HepG2 (cell line): ENCODE measurements around the gene LMNA. TPM values are rescaled to one million over a fixed set of nuclear protein-coding genes. Genes with fewer than 3 reads are reported as not detected.

Source experiments
- ATAC-seq: fragments of 200-7000 bp; cut with Tn5 transposase; 3 replicates; pipeline ENCODE4 v1.9.1; 2020; ENCODE audit warnings: mild to moderate bottlenecking, moderate library complexity
- BruUV-seq: library from RNA; stranded (reverse); fragments of 400-500 nt; replicated peaks from 2 replicates; lab custom pipeline; 2021; lab: Mats Ljungman, UMichigan
- CTCF ChIA-PET: fragments of 300-600 bp; formaldehyde crosslinking; extraction: SDS; loops from one replicate; lab custom pipeline; 2021; ENCODE audit warnings: low total read pairs, inconsistent platforms, low intra/inter-chr PET ratio; lab: Yijun Ruan, JAX
- POLR2A ChIA-PET: fragments of 350-600 bp; sonication (Branson Sonifier 250); formaldehyde crosslinking; loops from one replicate; lab custom pipeline; 2020; ENCODE audit warnings: antibody characterized with exemption, inconsistent platforms; lab: Yijun Ruan, JAX
- DNase-seq: peaks from one replicate; pipeline ENCODE4 v3.0.0-alpha.2; 2015; ENCODE audit warnings: low spot score
- FAIRE-seq: peaks from 3 replicates; lab custom pipeline; 2011; peaks lifted over from hg19 to GRCh38; lab: Jason Lieb, UNC
- H2AFZ ChIP-seq: one replicate; pipeline ENCODE4 v1.6.1; 2011; ENCODE audit warnings: low read length, inconsistent platforms
- H3K27ac ChIP-seq: fragments of 300-600 bp; 3 replicates; pipeline ENCODE4 v1.8.0; 2011; ENCODE audit warnings: mixed run types, mild to moderate bottlenecking, mixed read lengths, low read length, inconsistent platforms; ENCODE audit not compliant: insufficient read depth; ENCODE audit errors: extremely low read length
- H3K27me3 ChIP-seq, 2 experiments: fragments of 200-600 bp in 1 of 2; 2 replicates in 1 of 2; 3 replicates in 1 of 2; pipeline versions ENCODE4 v1.6.0 to v1.8.0; 2011; ENCODE audit warnings: low read length in 2 of 2, mild to moderate bottlenecking in 2 of 2, moderate library complexity in 2 of 2, inconsistent platforms in 1 of 2; ENCODE audit not compliant: insufficient read depth in 2 of 2, control insufficient read depth in 1 of 2
- H3K36me3 ChIP-seq, 2 experiments: fragments of 200-600 bp in 1 of 2; replicated peaks in 1 of 2; 2 replicates in 1 of 2; 3 replicates in 1 of 2; pipeline versions ENCODE4 v1.5.1 to v1.8.0; 2011; ENCODE audit warnings: low read length in 2 of 2, inconsistent platforms in 1 of 2; ENCODE audit not compliant: insufficient read depth in 2 of 2, control insufficient read depth in 1 of 2
- H3K4me1 ChIP-seq: 2 replicates; pipeline ENCODE4 v1.5.1; 2012; ENCODE audit warnings: low read length, inconsistent platforms; ENCODE audit not compliant: insufficient read depth
- H3K4me2 ChIP-seq: 2 replicates; pipeline ENCODE4 v1.6.0; 2011; ENCODE audit warnings: low read depth, low read length, inconsistent platforms
- H3K4me3 ChIP-seq, 3 experiments: fragments of 200-600 bp in 1 of 3; sonication (generic), shearing (Covaris generic) in 1 of 3; replicated peaks in 1 of 3; 2 replicates each; pipeline ENCODE4 v1.5.1; 2011 to 2016; ENCODE audit warnings: low read length in 3 of 3, inconsistent platforms in 2 of 3, low read depth in 2 of 3, mild to moderate bottlenecking in 2 of 3, control low read depth in 1 of 3, mixed read lengths in 1 of 3; ENCODE audit not compliant: insufficient read depth in 1 of 3
- H3K79me2 ChIP-seq: one replicate; pipeline ENCODE4 v1.6.1; 2011; ENCODE audit warnings: low read length, inconsistent platforms; ENCODE audit not compliant: insufficient read depth
- H3K9ac ChIP-seq: 2 replicates; pipeline ENCODE4 v1.6.0; 2011; ENCODE audit warnings: mild to moderate bottlenecking, low read depth, low read length, inconsistent platforms; ENCODE audit not compliant: insufficient read depth
- H3K9me3 ChIP-seq: 2 replicates; pipeline ENCODE4 v1.5.1; 2012; ENCODE audit warnings: mild to moderate bottlenecking, low read length
- H4K20me1 ChIP-seq: 2 replicates; pipeline ENCODE4 v1.6.0; 2011; ENCODE audit warnings: inconsistent platforms, mild to moderate bottlenecking, low read length, moderate library complexity; ENCODE audit not compliant: insufficient read depth
- ARHGAP35 ChIP-seq: sonication (generic); formaldehyde crosslinking; IDR thresholded peaks from 2 replicates; pipeline ENCODE4 v1.9.0; 2022; ENCODE audit warnings: mild to moderate bottlenecking, inconsistent platforms, moderate library complexity, missing genetic modification reagents, borderline replicate concordance
- KLF9 ChIP-seq: IDR thresholded peaks from 2 replicates; pipeline ENCODE4 v1.6.1; 2016; ENCODE audit warnings: low read depth
- POGZ ChIP-seq: sonication (generic); formaldehyde crosslinking; IDR thresholded peaks from 2 replicates; pipeline ENCODE4 v1.4.0; 2020; ENCODE audit warnings: mild to moderate bottlenecking, missing genetic modification reagents
- SP140L ChIP-seq: sonication (generic); formaldehyde crosslinking; IDR thresholded peaks from 2 replicates; pipeline ENCODE4 v1.4.0; 2020; ENCODE audit warnings: missing genetic modification reagents, borderline replicate concordance
- SSRP1 ChIP-seq: IDR thresholded peaks from 2 replicates; pipeline ENCODE4 v1.6.1; 2016; ENCODE audit warnings: control low read depth
- STAG1 ChIP-seq: sonication (generic); formaldehyde crosslinking; IDR thresholded peaks from 2 replicates; pipeline ENCODE4 v1.4.0; 2020; ENCODE audit warnings: missing genetic modification reagents
- TGIF2 ChIP-seq: IDR thresholded peaks from 2 replicates; pipeline ENCODE4 v1.6.1; 2016; ENCODE audit warnings: control low read depth, missing compliant biosample characterization
- XRCC5 ChIP-seq: fragments of 200-400 bp; formaldehyde crosslinking; optimal IDR thresholded peaks from 2 replicates; pipeline ENCODE3; 2017; ENCODE audit warnings: mild to moderate bottlenecking, low read length
- ZFAT ChIP-seq: sonication (generic); formaldehyde crosslinking; conservative IDR thresholded peaks from 2 replicates; pipeline ENCODE4 v1.8.1; 2023; ENCODE audit warnings: missing genetic modification reagents, inconsistent platforms
- ZNF34 ChIP-seq: sonication (generic); formaldehyde crosslinking; IDR thresholded peaks from 2 replicates; pipeline ENCODE4 v1.4.0; 2020; ENCODE audit warnings: mild to moderate bottlenecking, missing genetic modification reagents, borderline replicate concordance
- ZNF430 ChIP-seq: sonication (generic); formaldehyde crosslinking; IDR thresholded peaks from 2 replicates; pipeline ENCODE4 v1.9.0; 2021; ENCODE audit warnings: mild to moderate bottlenecking, missing genetic modification reagents
- ZNF484 ChIP-seq: sonication (generic); formaldehyde crosslinking; IDR thresholded peaks from 2 replicates; pipeline ENCODE4 v1.5.1; 2020; ENCODE audit warnings: mild to moderate bottlenecking, low read depth, missing genetic modification reagents, borderline replicate concordance
- ZNF747 ChIP-seq: sonication (generic); formaldehyde crosslinking; IDR thresholded peaks from 2 replicates; pipeline ENCODE4 v1.8.1; 2023; ENCODE audit warnings: missing genetic modification reagents, mild to moderate bottlenecking, borderline replicate concordance
- ZNF850 ChIP-seq: sonication (generic); formaldehyde crosslinking; conservative IDR thresholded peaks from 2 replicates; pipeline ENCODE4 v1.9.0; 2021; ENCODE audit warnings: mild to moderate bottlenecking, missing genetic modification reagents
- WGBS: methylation state at CpG from one replicate; pipeline ENCODE4 v1.1.6; 2017; ENCODE audit warnings: low lambda C conversion rate; 5-methylcytosine and 5-hydroxymethylcytosine counted together
- in situ Hi-C: cut with HindIII; loops from 2 replicates; pipeline ENCODE4 v1.10.0; 2017; ENCODE audit warnings: low pct_unique_long_range_greater_than_20kb; ENCODE audit not compliant: extremely low pct_ligation_motif_present
- intact Hi-C: fragments of 100-400 bp; cut with micrococcal nuclease; formaldehyde crosslinking; loops from one replicate; pipeline ENCODE4 v1.10.0; 2022; ENCODE audit not compliant: unreplicated experiment
- polyA plus RNA-seq, 8 experiments: library from polyadenylated mRNA; depleted of rRNA in 3 of 8; stranded (reverse) in 7 of 8; unstranded in 1 of 8; fragments of >200 nt; fragmentation: Illumina TruSeq in 4 of 8; extraction: Trizol in 4 of 8; gene quantifications; 2 replicates each; pipeline versions ENCODE4 v1.2.1 to v1.2.3, GENCODE V29; 2011 to 2016; ENCODE audit warnings: low read depth in 4 of 8, missing spikeins in 1 of 8, mixed read lengths in 1 of 8; ENCODE audit not compliant: insufficient read depth in 1 of 8
- total RNA-seq, 5 experiments: library from RNA; depleted of rRNA; stranded (reverse); fragments of >200 nt; fragmentation: Illumina TruSeq; extraction: Trizol; gene quantifications; 2 replicates each; pipeline ENCODE4 v1.2.3, GENCODE V29; 2016; ENCODE audit warnings: low read depth in 1 of 5
- TF ChIP-seq, protein P1 (sequence below): sonication (generic); formaldehyde crosslinking; IDR thresholded peaks from 2 replicates; pipeline ENCODE4 v1.4.0; 2020; ENCODE audit warnings: low read depth, mild to moderate bottlenecking, missing genetic modification reagents
- TF ChIP-seq, protein P2 (sequence below): sonication (generic); formaldehyde crosslinking; IDR thresholded peaks from 2 replicates; pipeline ENCODE4 v1.4.0; 2020; ENCODE audit warnings: missing genetic modification reagents
- TF ChIP-seq, protein P3 (sequence below): sonication (generic); formaldehyde crosslinking; IDR thresholded peaks from 2 replicates; pipeline ENCODE4 v1.8.1; 2023; ENCODE audit warnings: mild to moderate bottlenecking, missing genetic modification reagents

LMNA gene
- total and polyA plus RNA-seq, 2 of the 13 experiments (the other 11 are each of a cell fraction or from before 2014, with no cell fraction given) = 107 to 225 TPM

GRCh38 chr1:156154317-156154749 lies 39.8 kb downstream of the LMNA start:
- no peaks in the 10 kb centered on the region for H4K20me1 ChIP-seq
- no peak for TF ChIP-seq XRCC5
- TF ChIP-seq ZNF484 (CRISPR knock-in tag) = no peak
- TF ChIP-seq ZNF430 (CRISPR knock-in tag) = no peak
- no peak for TF ChIP-seq KLF9 (CRISPR knock-in tag)
- no peak for TF ChIP-seq TGIF2 (CRISPR knock-in tag)
- TF ChIP-seq SP140L (CRISPR knock-in tag) = no peak
- TF ChIP-seq SSRP1 = no peak
- no peak for TF ChIP-seq STAG1
- TF ChIP-seq, protein P1, sequence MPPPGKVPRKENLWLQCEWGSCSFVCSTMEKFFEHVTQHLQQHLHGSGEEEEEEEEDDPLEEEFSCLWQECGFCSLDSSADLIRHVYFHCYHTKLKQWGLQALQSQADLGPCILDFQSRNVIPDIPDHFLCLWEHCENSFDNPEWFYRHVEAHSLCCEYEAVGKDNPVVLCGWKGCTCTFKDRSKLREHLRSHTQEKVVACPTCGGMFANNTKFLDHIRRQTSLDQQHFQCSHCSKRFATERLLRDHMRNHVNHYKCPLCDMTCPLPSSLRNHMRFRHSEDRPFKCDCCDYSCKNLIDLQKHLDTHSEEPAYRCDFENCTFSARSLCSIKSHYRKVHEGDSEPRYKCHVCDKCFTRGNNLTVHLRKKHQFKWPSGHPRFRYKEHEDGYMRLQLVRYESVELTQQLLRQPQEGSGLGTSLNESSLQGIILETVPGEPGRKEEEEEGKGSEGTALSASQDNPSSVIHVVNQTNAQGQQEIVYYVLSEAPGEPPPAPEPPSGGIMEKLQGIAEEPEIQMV (CRISPR knock-in tag) = no peak
- no peak for TF ChIP-seq ZNF747 (CRISPR knock-in tag)
- no peak for TF ChIP-seq ZNF34 (CRISPR knock-in tag)
- TF ChIP-seq, protein P2, sequence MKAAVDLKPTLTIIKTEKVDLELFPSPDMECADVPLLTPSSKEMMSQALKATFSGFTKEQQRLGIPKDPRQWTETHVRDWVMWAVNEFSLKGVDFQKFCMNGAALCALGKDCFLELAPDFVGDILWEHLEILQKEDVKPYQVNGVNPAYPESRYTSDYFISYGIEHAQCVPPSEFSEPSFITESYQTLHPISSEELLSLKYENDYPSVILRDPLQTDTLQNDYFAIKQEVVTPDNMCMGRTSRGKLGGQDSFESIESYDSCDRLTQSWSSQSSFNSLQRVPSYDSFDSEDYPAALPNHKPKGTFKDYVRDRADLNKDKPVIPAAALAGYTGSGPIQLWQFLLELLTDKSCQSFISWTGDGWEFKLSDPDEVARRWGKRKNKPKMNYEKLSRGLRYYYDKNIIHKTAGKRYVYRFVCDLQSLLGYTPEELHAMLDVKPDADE (CRISPR knock-in tag) = no peak
- no peak for TF ChIP-seq ZFAT (CRISPR knock-in tag)
- TF ChIP-seq, protein P3, sequence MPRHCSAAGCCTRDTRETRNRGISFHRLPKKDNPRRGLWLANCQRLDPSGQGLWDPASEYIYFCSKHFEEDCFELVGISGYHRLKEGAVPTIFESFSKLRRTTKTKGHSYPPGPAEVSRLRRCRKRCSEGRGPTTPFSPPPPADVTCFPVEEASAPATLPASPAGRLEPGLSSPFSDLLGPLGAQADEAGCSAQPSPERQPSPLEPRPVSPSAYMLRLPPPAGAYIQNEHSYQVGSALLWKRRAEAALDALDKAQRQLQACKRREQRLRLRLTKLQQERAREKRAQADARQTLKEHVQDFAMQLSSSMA (CRISPR knock-in tag) = no peak
- TF ChIP-seq ARHGAP35 (CRISPR knock-in tag) = no peak
- TF ChIP-seq POGZ = no peak
- no peak for TF ChIP-seq ZNF850 (CRISPR knock-in tag)
- whole genome bisulfite sequencing = 31% methylated on average over 8 of the region's 11 CpGs
- H3K4me3 ChIP-seq = peak overlapping the region in 1 of 3 experiments; percentile 8; a peak in 1 of 6 replicates
- H3K79me2 ChIP-seq = no peaks in the 10 kb centered on the region
- FAIRE-seq = no peak
- ChIA-PET POLR2A (interaction anchor here (2.5 kb wide), 1 partner anchor 59 kb away, joined by 9 read pairs; the partner anchor contains the start of gene PMF1), CTCF (no interaction called here)
- H3K36me3 ChIP-seq = no peaks in the 10 kb centered on the region
- H3K27me3 ChIP-seq = peaks cover 0 to 29% of the 10 kb centered on the region in 2 experiments; a peak in 3 of 5 replicates
- H2AFZ ChIP-seq = peak overlapping the region; percentile 69
- BruUV-seq = no TSS peak
- intact Hi-C loops = no loop called here
- no peak overlapping the region for H3K27ac ChIP-seq
- no peak for DNase-seq
- H3K9ac ChIP-seq = no peak overlapping the region
- no peaks in the 10 kb centered on the region for H3K9me3 ChIP-seq
- ATAC-seq = peak; percentile 9; the same call in 1 of the 3 replicates
- in situ Hi-C loops = no loop called here
- peak overlapping the region; percentile 46; the same call in 1 of the 2 replicates for H3K4me2 ChIP-seq
- H3K4me1 ChIP-seq = peaks cover 48% of the 10 kb centered on the region
